HG03064 (cell line): ENCODE results near the gene TP53BP1.

Experiments
- ATAC-seq: cut with Tn5 transposase; IDR thresholded peaks from one replicate; pipeline ENCODE4 v1.9.1; 2021; ENCODE audit warnings: low read depth; ENCODE audit not compliant: unreplicated experiment

Gene TP53BP1

GRCh38 chr15:43488790-43489189 lies 4.2 kb downstream of the TP53BP1 start:
- ATAC-seq: no peak

- no peak for ATAC-seq
These were observed 5.6 kb downstream of the TP53BP1 start for GRCh38 chr15:43487271-43487895.

DNA sequence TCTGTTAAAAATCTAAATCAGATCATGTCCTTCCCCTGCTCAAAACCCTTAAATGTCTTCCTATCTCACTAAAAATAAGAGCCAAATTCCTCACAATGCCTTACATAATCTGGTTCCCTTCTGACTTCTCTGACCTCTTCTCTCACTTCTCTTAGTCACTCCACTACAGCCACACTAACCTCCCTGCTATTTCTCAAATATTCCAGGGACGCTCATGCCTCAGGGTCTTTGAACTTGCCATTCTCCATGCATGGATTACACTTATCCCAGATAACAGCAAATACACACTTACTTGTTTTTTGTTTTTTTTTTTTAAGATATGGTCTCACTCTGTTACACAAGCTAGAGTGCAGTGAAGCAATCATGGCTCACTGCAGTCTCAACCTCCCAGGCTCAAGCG lies 8.5 kb downstream of the TP53BP1 start:
- ATAC-seq: no peak

- no peak for ATAC-seq
These were observed 9.4 kb downstream of the TP53BP1 start for GRCh38 chr15:43483297-43484128.

DNA sequence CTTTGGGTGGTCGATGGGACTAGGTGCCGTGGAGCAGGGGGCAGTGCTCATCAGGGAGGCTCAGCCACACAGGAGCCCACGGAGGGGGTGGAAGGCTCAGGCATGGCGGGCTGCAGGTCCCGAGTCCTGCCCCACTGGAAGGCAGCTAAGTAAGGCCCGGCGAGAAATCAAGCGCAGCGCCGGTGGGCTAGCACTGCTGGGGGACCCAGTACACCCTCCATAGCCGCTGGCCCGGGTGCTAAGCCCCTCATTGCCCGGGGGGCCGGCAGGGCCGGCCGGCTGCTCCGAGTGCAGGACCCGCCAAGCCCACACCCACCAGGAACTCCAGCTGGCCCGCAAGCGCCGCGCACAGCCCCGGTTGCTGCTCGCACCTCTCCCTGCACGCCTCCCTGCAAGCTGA lies 19.1 kb downstream of the TP53BP1 start:
- no peak for ATAC-seq

DNA sequence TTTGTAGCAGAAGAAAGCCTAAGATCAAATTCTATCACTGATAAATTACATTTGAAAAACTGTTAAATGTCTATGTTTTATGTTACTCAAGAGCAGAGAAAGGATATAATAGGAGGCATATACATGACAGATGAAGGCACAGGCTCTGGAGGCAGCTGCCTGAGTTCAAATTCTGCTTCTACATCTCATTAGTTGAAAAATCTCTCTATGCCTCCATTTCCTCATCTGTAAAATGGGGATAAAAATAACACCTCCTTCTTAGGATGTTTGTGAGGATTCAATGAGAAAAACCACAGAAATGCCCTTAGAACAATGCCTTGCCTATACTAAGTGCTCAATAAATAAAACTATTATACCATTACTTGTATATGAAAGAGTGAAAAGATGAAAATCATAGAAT lies 21.0 kb downstream of the TP53BP1 start:
- ATAC-seq: no peak

- ATAC-seq: no peak
These were observed 23.1 kb downstream of the TP53BP1 start for GRCh38 chr15:43469867-43470266.

GRCh38 chr15:43465100-43465499 lies 27.9 kb downstream of the TP53BP1 start:
- no peak for ATAC-seq

DNA sequence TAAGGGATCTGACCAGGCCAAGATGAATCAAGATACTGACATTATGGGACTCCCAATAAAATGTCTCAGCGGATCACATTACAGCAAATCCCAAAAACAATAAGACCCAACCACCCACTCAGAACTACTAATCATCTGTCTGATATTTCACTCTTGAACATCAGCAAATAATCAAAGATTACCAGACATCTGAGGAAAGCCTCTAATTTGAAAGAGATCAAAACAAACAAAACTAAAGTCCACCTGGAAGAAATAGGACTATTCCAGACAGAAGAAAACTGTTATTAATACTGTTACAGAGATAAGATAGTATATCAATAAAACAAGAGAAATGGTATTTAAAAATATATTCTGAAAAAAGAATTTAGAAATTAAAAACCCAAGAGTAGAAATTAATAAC lies 29.0 kb downstream of the TP53BP1 start:
- ATAC-seq: no peak

GRCh38 chr15:43463507-43463906 lies 29.4 kb downstream of the TP53BP1 start:
- no peak for ATAC-seq

DNA sequence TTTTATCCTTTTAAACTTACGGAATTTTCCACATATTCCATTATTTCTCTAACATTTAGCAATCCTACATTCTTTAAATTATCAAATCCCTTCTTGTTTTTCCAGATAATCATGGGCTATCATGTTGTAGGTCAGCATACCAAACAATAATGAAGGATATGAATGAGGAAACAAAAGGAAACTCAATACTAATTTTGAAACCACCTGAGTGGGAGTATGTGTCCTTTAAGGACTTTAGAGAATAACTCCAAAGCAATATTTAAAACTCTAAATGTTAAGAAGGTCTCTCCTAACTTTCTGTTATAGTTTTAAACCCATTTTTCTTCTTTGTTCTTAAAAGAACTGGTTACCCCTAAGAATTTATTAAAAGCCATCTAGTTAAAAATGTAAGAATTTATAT lies 43.0 kb downstream of the TP53BP1 start:
- no peak for ATAC-seq

GRCh38 chr15:43446344-43446743 lies 46.6 kb downstream of the TP53BP1 start:
- ATAC-seq: no peak

GRCh38 chr15:43441316-43441715 lies 51.6 kb downstream of the TP53BP1 start:
- no peak for ATAC-seq

GRCh38 chr15:43440721-43441281 lies 52.2 kb downstream of the TP53BP1 start:
- ATAC-seq: no peak

GRCh38 chr15:43439268-43439667 lies 53.7 kb downstream of the TP53BP1 start:
- no peak for ATAC-seq

DNA sequence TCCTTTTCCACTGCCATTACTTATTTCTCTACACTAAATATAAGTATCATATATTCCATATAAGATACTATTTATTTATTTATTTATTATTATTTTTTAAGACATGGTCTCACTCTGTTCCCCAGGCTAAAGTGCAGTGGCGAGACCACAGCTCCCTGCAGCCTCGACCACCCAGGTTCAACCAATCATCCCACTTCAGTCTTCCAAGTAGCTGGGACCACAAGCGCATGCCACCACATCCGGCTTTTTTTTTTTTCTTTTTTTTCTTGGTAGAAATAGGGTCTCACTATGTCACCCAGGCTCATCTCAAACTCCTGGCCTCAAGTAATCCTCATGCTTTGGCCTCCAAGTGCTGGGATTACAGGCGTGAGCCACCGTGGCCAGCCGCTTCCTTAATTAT lies 56.6 kb downstream of the TP53BP1 start:
- no peak for ATAC-seq

DNA sequence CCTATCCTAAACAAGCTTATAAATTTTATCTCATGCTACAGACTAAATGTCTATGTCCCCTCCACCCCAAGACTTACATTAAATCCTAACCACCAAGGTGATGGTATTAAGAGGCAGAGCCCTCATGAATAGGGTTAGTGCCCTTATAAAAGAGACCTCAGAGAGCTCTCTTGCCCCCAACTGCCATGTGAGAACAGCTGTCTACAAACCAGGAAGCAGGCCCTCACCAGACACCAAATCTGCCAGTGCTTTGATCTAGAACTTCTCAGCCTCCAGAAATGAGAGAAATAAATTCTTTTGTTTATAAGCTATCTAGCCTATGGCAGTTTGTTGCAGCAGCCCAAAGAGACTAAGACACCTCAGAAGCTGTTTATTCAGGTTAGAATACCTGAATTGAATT lies 58.5 kb downstream of the TP53BP1 start:
- no peak for ATAC-seq

DNA sequence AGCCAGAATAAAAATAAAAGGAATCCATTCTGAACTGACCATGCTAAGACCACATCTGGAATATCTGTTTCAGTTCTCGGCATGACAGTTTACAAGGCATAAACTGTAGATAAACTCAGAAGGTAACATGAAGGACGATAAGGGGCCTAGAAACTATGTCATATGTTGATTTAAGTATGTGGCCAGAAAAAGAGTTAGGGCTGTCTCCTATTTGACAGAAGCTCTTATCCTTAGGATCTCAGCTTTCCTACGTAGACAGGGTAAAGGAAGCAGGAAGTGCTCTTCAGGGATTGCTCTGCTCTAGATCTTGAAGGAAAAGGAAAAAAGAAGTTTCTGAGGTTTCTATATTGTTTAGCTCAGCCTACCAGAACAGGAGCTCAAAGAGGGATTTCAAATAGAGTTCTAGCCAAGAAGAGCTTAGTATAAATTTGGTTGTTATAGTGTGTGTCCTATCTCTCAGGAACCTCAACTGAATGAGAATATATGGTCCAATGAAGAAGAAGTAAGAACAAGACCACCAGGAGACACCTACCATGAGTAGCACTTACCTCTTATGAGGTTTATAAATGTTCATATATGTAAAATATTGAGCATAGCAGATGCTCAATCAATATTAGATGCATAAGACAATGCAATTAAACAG lies 59.2 kb downstream of the TP53BP1 start:
- ATAC-seq: no peak

- no peak for ATAC-seq
These were observed 59.8 kb downstream of the TP53BP1 start for GRCh38 chr15:43433165-43433564.

DNA sequence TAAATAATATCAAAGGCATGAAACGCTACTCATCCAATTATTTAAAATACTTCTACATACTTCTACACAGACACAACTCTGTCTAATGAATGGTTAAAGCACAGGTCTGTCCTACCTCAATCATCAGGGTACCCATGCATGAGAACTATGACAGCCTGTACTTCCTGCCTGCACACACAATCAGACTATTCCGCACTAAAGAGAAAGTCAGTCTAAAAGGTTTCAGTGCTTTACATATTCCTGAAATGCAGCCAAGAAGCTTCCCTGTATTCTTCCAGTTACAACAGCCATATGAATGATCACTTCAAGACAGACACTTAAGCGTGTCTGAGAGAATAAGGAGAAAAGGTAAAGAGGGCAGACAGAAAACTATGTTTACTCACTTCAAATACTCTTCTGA lies 63.3 kb downstream of the TP53BP1 start:
- ATAC-seq: no peak

- ATAC-seq: no peak
These were observed 69.2 kb downstream of the TP53BP1 start for GRCh38 chr15:43423793-43424192.
